MG63 (cell line): Measurements from ENCODE around the gene BRSK1. TPM values are rescaled to one million over a fixed set of nuclear protein-coding genes. Genes with fewer than 3 reads are reported as not detected.

Source experiments
- DNase-seq: peaks from one replicate; pipeline ENCODE4 v3.0.0-alpha.2; 2020
- H3K27me3 ChIP-seq: fragments of 250-450 bp; sonication (Bioruptor Pico); 2 replicates; pipeline ENCODE4 v1.5.1; 2020; ENCODE audit warnings: mild to moderate bottlenecking, moderate library complexity
- H3K36me3 ChIP-seq: fragments of 250-450 bp; sonication (Bioruptor Pico); 2 replicates; pipeline ENCODE4 v1.5.1; 2020; ENCODE audit warnings: mild to moderate bottlenecking, moderate library complexity
- H3K4me3 ChIP-seq: fragments of 250-450 bp; sonication (Bioruptor Pico); 2 replicates; pipeline ENCODE4 v1.5.1; 2020; ENCODE audit warnings: mild to moderate bottlenecking, moderate library complexity
- H3K9me3 ChIP-seq: fragments of 250-450 bp; sonication (Bioruptor Pico); 2 replicates; pipeline ENCODE4 v1.5.1; 2020; ENCODE audit warnings: mild to moderate bottlenecking, moderate library complexity
- total RNA-seq: library from RNA; depleted of rRNA; stranded (reverse); fragments of >200 nt; shearing (Covaris generic); gene quantifications from 2 replicates; pipeline ENCODE4 v1.2.3, GENCODE V29; 2014; ENCODE audit warnings: low replicate concordance; rRNA removed

BRSK1 gene
- total RNA-seq, 1 experiment from 2014 or later = 0.89 TPM

DNA sequence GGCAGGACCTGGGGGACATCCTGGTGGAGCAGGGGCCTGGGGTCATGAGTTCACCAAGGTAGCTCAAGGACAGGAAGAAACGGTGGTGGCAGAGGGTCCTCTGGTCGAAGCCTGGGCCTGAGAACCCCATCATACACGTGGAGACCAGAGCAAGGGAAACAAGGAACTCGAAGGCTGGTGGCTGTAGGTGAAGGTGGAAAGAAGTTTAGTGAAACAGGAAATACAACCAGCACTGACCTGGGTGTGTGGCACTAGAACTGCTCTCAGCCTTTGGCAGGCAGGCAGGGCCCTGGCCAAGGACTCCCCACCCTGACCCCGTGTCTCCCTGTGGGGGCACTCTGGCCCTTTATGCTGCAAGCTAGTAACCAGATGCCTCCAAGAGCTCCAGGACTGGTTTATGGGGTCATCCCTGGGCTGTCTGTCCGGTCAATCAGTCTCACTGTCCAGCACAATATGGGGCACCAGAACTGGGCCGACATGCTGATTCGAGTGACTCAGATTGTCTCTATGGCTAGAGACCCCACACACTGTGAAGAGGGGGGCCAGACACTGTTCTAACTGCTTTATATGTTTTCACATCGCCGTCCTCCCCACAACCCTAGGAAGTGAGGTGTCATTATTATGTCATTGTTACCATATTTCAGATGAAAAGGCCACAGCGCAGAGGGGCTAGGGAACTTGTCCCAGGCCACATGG is 67.0 kb downstream of the BRSK1 start:
- Histone ChIP-seq H3K27me3 (peaks cover 38% of the 10 kb centered on the region), H3K9me3 (no peaks in the 10 kb centered on the region), H3K4me3 (no peak overlapping the region), H3K36me3 (peaks cover 4% of the 10 kb centered on the region; the same call in 1 of the 2 replicates)
- no peak for DNase-seq

DNA sequence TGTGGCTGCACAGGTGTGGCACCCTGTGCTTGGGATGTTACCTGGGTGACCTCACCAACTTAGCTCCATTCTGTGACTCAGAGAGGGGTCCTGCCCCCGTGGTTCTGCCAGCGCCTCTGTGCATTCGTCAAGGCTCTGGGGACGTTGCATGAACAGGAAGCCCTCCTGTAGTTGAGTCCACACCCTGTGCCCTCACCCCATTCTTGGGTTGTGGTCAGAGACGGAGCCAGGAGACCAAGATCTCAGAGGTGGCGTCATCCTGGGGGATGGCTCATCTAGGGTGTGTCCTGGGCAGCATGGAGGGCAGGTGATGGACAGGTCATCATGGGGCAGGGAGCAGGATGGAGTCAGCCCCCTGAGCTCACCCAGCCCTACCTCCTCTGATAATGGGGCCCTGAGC is 68.2 kb downstream of the BRSK1 start:
- Histone ChIP-seq H3K27me3 (peaks cover 49% of the 10 kb centered on the region), H3K9me3 (no peaks in the 10 kb centered on the region)
- no peak for DNase-seq

DNA sequence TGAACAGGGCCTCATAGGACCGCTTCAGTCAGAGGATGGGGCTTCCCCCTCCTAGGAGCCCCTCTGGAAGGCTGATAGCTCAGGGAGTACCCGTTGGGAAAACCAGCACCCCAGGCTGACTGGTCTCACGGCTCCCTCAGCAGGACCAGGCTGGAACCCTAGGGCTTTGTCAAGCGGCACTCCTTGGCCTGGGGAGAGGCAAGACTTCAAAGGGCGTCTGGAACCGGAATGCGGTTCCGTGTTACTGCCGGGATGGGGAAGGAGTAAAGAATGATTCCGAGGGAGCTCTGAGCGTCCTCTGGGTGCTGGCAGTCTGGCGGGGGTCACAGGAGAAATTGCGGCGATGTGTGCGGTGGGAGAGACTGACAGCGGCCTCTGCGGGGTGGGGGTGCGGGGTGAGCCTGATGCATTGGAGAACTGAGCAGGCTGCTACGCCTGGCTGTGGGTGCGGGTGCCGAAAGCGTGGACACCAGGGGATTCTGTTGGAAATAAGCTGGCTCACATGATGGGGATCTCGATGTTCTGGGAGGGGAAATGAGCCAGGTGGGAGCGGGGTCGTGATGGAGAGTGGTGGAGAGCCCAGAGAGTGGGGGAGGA is 68.8 kb downstream of the BRSK1 start:
- Histone ChIP-seq H3K9me3 (no peaks in the 10 kb centered on the region), H3K36me3 (no peaks in the 10 kb centered on the region; the same call in 1 of the 2 replicates), H3K4me3 (no peak overlapping the region), H3K27me3 (peaks cover 55% of the 10 kb centered on the region)
- DNase-seq = no peak

More for the DNA sequence above, 68.2 kb downstream of the BRSK1 start:
- no peaks in the 10 kb centered on the region; the same call in 1 of the 2 replicates for H3K36me3 ChIP-seq
- no peak overlapping the region for H3K4me3 ChIP-seq

DNA sequence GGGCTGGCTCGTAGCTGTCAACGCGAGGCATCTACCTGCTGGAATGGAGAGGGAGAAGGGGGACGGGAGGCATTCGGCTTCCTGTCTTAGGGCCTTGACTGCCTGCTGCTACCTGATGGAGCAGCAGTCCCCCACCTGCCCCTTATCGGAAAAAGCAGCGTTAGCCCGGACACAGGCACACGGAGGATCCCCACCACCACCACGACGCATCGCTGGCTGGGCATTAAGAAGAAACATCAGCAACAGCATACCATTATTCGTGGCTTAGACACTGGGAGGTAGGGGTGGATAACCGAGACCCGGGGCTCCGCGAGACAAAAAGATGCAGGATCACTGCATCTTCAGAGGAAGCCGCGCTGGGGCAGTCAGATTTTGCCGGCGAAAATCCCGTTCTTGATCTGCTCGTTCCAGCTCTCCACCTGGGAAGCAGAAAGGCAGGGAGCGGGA is 69.6 kb downstream of the BRSK1 start:
- no peak for DNase-seq
- Histone ChIP-seq H3K4me3 (peak overlapping the region; percentile 36), H3K9me3 (no peaks in the 10 kb centered on the region), H3K27me3 (peaks cover 56% of the 10 kb centered on the region), H3K36me3 (no peaks in the 10 kb centered on the region; the same call in 1 of the 2 replicates)

DNA sequence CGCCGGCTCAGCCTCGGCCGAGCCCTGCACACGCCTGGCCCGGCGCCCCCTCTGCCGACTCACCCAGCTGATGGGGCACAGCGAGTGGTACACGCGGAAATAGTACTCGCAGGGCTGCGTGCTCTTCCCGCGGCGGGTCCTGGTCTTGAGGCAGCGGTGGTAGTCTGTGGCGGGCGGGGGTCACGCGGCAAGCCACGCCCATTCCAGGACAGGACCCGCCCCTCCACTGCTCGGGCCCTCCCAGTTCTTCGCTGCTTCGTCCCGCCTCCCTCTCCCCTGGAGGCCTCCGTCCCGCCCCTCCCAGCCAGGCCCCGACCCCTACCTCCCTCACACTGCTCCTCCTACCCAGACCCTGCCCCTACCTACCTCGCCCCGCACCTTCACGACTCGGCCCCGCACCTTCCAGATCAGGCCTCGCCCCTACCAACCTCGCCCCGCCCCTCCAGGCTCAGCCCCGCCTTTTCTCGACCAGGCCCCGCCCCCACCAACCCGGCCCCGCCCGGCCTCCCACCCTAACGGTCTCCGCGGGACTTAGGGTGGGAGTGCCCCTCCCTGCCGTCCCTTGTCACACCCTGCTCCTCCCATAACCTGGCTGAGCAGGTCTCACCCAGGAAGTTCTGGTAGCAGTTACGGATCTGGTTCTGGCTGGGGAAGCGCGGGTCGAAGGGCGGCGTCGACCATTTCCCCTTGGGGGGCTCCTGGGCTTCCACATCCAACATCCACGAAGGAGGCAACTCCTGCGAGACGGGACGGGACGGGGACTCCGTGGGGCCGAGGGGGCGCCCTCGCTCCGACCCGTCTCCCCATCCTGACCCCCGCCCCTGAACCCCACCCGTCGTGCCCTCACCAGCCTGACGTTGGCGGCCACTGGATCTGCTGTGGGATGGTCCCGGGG is 70.3 kb downstream of the BRSK1 start:
- peak; percentile 38 for DNase-seq
- Histone ChIP-seq H3K36me3 (no peaks in the 10 kb centered on the region), H3K9me3 (no peaks in the 10 kb centered on the region)

DNA sequence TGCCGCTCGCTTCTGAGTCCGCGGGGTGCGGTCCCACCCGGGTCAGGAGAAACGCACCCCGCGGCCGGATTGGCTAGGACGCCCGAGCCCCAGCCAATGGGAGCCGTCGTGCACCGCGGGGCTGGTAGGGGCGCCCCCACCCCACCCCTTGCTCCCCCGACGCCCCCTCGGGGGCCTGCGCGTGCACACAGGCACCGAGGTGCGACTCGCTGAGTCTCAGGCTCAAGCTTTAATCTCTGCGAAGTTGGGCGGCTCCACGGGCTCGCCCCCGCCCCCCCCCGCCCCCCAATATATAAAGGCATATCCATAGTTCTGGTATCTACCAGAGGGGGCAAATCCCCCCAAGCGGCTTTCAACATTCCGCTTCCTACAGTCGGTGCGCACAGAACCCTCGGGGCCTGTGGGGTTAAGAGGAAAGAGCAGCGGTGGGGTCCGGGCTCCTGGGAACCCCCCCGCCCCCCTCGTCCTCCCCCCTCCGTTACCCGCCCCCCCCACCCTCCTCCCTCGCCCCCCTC is 71.0 kb downstream of the BRSK1 start, which contains the start of gene COX6B2:
TSS of gene COX6B2 (minus strand) at position 22 of the 515 bp plus-strand sequence. CDS start 198 bp downstream, outside the sequence.
- H3K4me3 ChIP-seq = peak within 1 kb of the TSS; percentile 36
- H3K36me3 ChIP-seq = no peaks in the 10 kb centered on the region
- DNase-seq = no peak
- no peaks in the 10 kb centered on the region for H3K9me3 ChIP-seq
- H3K27me3 ChIP-seq = peaks cover 56% of the 10 kb centered on the region

More for the DNA sequence above, 70.3 kb downstream of the BRSK1 start:
- Histone ChIP-seq H3K4me3 (peak overlapping the region; percentile 36), H3K27me3 (peaks cover 56% of the 10 kb centered on the region)

DNA sequence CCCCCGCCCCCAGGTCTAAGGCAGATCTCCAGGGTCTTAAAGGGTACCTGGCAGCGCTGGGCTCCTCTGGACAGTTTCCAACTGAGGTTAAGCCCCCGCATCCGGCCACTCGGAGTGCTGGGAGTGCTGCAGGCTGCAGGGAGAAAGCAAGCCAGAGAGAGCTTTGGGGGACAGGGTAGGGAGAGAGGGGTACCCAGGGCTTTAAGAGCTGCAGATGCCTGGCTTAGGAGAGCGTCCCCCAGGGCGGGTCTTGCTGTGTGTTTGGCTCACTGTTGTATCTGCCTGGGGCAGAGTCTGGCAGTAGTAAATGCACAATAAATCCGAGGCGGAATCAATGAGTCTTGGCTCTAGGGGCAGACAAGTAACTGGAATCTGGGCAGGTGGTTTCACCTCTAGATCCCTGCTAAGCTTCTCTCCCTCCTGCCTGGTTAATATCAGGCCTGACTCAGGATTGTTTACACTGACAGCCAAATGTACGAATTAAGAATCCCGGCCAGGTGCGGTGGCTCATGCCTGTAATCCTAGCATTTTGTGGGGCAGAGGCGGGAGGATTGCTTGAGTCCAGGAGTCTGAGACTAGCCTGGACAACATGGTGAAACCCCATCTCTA is 71.5 kb downstream of the BRSK1 start:
- DNase-seq = no peak
- Histone ChIP-seq H3K4me3 (no peak overlapping the region), H3K27me3 (peaks cover 56% of the 10 kb centered on the region), H3K36me3 (no peaks in the 10 kb centered on the region), H3K9me3 (no peaks in the 10 kb centered on the region)

DNA sequence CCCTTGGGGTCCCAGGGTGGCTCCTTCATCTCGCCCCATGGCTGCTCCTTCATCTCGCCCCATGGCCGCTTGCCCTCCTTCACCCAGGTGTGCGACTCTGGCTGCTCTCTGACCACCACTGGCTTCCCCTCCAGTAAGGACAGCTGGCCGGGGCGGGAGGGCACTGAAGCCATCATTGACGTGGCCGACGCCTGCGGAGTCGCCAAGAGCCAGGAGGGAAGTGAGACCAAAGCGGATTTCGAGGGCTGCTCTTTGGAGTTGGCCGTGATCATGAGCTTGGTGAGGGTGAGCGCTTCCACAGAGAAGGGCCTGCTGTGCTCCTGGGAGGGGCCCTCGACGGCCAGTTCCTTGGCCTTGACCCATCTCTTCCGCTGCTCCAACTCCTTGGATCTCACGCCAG is 74.7 kb downstream of the BRSK1 start:
- no peaks in the 10 kb centered on the region for H3K9me3 ChIP-seq
- peaks cover 37% of the 10 kb centered on the region for H3K27me3 ChIP-seq
- no peaks in the 10 kb centered on the region for H3K36me3 ChIP-seq
- no peak for DNase-seq
- H3K4me3 ChIP-seq = no peak overlapping the region

DNA sequence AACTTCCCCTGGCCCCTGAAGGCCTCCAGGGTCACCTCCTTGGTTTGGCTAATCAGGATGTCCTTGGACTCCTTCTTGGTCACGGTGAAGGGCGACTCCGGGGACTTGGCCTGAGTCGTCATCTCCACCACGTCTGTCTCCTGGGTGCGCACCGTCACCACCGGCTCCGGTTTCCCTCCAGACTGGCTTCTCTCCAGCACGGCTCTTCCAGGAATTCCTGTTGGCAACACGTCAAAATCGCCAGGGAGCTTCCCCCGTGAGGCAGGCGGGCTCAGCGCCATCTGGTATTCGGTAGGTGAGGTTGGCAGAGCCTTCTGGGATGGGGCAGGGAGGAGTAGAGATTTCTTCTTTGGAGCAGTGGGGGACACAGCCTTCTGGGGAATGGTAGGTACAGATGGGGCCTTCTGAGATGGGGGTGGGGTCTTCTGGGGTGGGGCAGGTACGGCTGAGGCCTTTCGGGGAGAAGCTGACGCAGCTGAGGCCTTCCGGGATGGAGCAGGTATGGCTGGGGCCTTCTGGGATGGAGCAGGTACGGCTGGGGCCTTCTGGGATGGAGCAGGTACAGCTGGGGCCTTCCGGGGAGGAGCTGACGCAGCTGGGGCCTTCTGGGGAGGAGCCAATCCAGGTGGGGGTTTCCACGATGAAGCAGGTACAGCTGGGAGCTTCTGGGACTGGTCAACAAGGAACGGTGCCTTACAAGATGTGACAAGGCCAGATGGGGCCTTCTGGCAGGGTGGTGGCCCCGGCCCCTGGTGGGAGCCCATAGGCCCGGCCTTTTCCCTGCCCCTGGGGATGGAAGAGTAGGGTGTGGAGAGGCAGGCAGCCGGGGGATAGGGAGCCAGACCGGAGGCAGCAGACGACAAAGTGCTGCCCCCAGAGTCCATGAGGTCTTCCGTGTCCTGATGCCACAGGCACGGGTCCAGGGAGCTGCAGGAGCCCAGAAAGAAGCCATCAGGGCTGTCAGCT is 75.4 kb downstream of the BRSK1 start:
- Histone ChIP-seq H3K9me3 (no peaks in the 10 kb centered on the region), H3K27me3 (peaks cover 29% of the 10 kb centered on the region), H3K4me3 (no peak overlapping the region), H3K36me3 (no peaks in the 10 kb centered on the region)
- DNase-seq = no peak

DNA sequence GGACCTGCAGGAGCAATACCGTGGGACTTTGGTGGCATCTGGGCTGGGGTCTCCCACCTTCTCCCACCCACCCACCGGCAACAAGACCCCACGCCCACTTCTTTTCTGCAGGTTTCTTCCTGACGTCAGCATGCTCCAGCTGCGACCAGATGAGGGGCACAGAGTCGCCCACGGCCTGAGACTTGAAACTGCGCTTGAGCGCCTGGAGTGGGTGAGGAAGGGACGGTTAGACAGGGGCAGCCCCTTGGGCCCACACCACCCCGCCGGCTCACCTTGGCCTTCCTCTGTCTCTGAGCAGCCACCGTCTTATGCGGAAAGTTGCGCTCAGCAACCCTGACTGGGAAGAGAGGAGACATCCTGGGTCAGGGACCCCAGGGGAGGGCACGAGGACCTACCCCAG is 77.1 kb downstream of the BRSK1 start:
- H3K36me3 ChIP-seq = no peaks in the 10 kb centered on the region
- no peak overlapping the region for H3K4me3 ChIP-seq
- H3K9me3 ChIP-seq = no peaks in the 10 kb centered on the region
- H3K27me3 ChIP-seq = peaks cover 16% of the 10 kb centered on the region
- no peak for DNase-seq

Other genes starting within 250 kb of the BRSK1 start
- not detected in 2 replicates for gene GP6, start 245.7 kb upstream of the BRSK1 start, total RNA-seq
- 17.9 and 23.8 TPM in 2 replicates for gene RDH13, start 220.8 kb upstream of the BRSK1 start, total RNA-seq
- 1.1 TPM in 1 of 2 replicates, not detected in the other for gene EPS8L1, start 208.1 kb upstream of the BRSK1 start, total RNA-seq
- 76.0 and 81.1 TPM in 2 replicates for gene PPP1R12C, start 166.4 kb upstream of the BRSK1 start, total RNA-seq
- 1.7 TPM in 1 of 2 replicates, not detected in the other for gene TNNT1, start 134.8 kb upstream of the BRSK1 start, total RNA-seq
- not detected in 2 replicates for gene TNNI3, start 126.3 kb upstream of the BRSK1 start, total RNA-seq
- 2.7 TPM in 1 of 2 replicates, not detected in the other for gene DNAAF3, start 117.4 kb upstream of the BRSK1 start, total RNA-seq
- gene SYT5, start 103.7 kb upstream of the BRSK1 start, total RNA-seq = not detected in 2 replicates
- 3.9 and 11.8 TPM in 2 replicates for gene PTPRH, start 74.5 kb upstream of the BRSK1 start, total RNA-seq
- 0.16 TPM in 1 of 2 replicates, not detected in the other for gene TMEM86B, start 55.2 kb upstream of the BRSK1 start, total RNA-seq
- gene PPP6R1, start 25.0 kb upstream of the BRSK1 start, total RNA-seq = 59.5 and 102 TPM in 2 replicates
- 64.6 and 122 TPM in 2 replicates for gene HSPBP1, start 3.9 kb upstream of the BRSK1 start, total RNA-seq
- not detected in 2 replicates for gene TMEM150B, start 41.3 kb downstream of the BRSK1 start, total RNA-seq
- 2.8 and 11.1 TPM in 2 replicates for gene KMT5C, start 55.9 kb downstream of the BRSK1 start, total RNA-seq
- gene COX6B2, start 70.7 kb downstream of the BRSK1 start, total RNA-seq = not detected in 2 replicates
- gene GARIN5B, start 79.3 kb downstream of the BRSK1 start, total RNA-seq = not detected in 2 replicates
- 0.95 TPM in 1 of 2 replicates, not detected in the other for gene IL11, start 86.5 kb downstream of the BRSK1 start, total RNA-seq
- gene TMEM190, start 92.8 kb downstream of the BRSK1 start, total RNA-seq = not detected in 2 replicates
- gene TMEM238, start 100.3 kb downstream of the BRSK1 start, total RNA-seq = 3.5 TPM in 1 of 2 replicates, not detected in the other
- 127 and 409 TPM in 2 replicates for gene RPL28, start 101.9 kb downstream of the BRSK1 start, total RNA-seq
- gene UBE2S, start 123.8 kb downstream of the BRSK1 start, total RNA-seq = 369 and 440 TPM in 2 replicates
- not detected in 2 replicates for gene SHISA7, start 159.3 kb downstream of the BRSK1 start, total RNA-seq
- gene ISOC2, start 177.6 kb downstream of the BRSK1 start, total RNA-seq = 149 and 180 TPM in 2 replicates
- not detected in 2 replicates for gene C19orf85, start 180.8 kb downstream of the BRSK1 start, total RNA-seq
- 3.1 and 4.0 TPM in 2 replicates for gene ZNF628, start 192.6 kb downstream of the BRSK1 start, total RNA-seq
- 19.7 and 35.1 TPM in 2 replicates for gene NAT14, start 201.2 kb downstream of the BRSK1 start, total RNA-seq
- 1.4 TPM in 1 of 2 replicates, not detected in the other for gene SSC5D, start 204.4 kb downstream of the BRSK1 start, total RNA-seq